ENCODE results near the gene NCAN.

Gene NCAN

DNA sequence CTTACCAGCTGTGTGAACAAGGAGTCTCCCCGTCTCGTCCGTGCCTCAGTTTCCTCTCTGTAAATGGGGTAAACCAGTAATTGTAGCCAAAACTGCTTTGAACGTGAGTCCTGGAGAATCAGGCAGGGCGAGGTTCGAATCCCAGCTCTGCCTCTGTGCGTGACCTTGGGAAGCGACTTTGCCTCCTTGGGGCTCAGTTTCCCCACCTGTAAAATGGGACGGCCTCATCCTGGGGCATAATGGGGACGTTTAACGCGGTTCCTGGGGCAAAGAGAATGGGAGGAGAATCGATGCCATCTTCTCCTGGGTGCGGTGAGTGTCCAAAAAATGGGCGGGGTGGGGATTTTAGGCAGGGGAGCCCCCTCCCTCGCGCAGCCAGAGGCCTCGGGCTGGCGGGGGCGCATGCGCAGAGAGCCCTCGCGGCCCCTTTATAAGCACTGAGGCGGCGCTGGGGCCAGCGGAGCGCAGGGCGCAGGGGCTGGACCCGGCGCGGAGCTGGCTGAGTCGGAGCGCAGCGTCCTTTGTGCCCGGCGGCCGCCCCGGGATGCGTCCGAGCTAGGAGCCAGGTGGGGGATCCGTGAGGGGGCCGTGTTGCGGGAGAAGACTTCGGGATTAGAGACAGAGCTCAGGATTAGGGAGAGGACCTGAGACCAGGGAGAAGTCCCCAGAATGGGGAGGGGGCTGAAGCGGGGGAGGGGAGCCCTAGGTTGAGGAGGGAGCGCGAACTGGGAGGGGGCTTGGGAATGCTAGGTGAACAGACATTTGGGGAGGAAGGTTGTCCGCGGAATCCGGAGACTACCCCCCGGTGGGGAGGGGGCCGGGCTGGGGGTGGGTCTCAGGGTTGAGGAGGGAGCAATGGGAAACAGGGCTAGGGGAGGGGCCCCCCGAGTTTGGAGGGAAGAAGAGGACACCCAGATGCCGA lies at the start of gene NCAN:
Gene NCAN, plus strand, starts transcription at position 460 of the 922 bp plus-strand sequence. CDS start 4,996 bp downstream, outside the sequence.
- TF ChIP-seq, protein P1, sequence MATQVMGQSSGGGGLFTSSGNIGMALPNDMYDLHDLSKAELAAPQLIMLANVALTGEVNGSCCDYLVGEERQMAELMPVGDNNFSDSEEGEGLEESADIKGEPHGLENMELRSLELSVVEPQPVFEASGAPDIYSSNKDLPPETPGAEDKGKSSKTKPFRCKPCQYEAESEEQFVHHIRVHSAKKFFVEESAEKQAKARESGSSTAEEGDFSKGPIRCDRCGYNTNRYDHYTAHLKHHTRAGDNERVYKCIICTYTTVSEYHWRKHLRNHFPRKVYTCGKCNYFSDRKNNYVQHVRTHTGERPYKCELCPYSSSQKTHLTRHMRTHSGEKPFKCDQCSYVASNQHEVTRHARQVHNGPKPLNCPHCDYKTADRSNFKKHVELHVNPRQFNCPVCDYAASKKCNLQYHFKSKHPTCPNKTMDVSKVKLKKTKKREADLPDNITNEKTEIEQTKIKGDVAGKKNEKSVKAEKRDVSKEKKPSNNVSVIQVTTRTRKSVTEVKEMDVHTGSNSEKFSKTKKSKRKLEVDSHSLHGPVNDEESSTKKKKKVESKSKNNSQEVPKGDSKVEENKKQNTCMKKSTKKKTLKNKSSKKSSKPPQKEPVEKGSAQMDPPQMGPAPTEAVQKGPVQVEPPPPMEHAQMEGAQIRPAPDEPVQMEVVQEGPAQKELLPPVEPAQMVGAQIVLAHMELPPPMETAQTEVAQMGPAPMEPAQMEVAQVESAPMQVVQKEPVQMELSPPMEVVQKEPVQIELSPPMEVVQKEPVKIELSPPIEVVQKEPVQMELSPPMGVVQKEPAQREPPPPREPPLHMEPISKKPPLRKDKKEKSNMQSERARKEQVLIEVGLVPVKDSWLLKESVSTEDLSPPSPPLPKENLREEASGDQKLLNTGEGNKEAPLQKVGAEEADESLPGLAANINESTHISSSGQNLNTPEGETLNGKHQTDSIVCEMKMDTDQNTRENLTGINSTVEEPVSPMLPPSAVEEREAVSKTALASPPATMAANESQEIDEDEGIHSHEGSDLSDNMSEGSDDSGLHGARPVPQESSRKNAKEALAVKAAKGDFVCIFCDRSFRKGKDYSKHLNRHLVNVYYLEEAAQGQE (IDR thresholded peaks at IDR 0.05; ENCODE audit: low read depth), result no peak
- TF ChIP-seq ZBTB7A (IDR thresholded peaks at IDR 0.05; ENCODE audit: low read depth), result no peak
- TF ChIP-seq EGR1 (IDR thresholded peaks at IDR 0.05), result no peak
- TF ChIP-seq CEBPB (IDR thresholded peaks at IDR 0.05), result no peak
- TF ChIP-seq NFIC (IDR thresholded peaks at IDR 0.05), result no peak
- no peak for TF ChIP-seq YY1 (IDR thresholded peaks at IDR 0.05; ENCODE audit: low read depth)
- no peak for TF ChIP-seq CREB1 (IDR thresholded peaks at IDR 0.05; ENCODE audit: low read depth)
- TF ChIP-seq TEAD4 (IDR thresholded peaks at IDR 0.05), result no peak
- TF ChIP-seq, protein P2, sequence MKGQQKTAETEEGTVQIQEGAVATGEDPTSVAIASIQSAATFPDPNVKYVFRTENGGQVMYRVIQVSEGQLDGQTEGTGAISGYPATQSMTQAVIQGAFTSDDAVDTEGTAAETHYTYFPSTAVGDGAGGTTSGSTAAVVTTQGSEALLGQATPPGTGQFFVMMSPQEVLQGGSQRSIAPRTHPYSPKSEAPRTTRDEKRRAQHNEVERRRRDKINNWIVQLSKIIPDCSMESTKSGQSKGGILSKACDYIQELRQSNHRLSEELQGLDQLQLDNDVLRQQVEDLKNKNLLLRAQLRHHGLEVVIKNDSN (IDR thresholded peaks at IDR 0.05), result no peak
- TF ChIP-seq FOXM1 (IDR thresholded peaks at IDR 0.05; ENCODE audit: borderline replicate concordance, low read depth), result no peak
- TF ChIP-seq EP300 (IDR thresholded peaks at IDR 0.05; ENCODE audit: borderline replicate concordance), result no peak
- no peak for TF ChIP-seq TAF1 (IDR thresholded peaks at IDR 0.05; ENCODE audit: low read depth)

DNA sequence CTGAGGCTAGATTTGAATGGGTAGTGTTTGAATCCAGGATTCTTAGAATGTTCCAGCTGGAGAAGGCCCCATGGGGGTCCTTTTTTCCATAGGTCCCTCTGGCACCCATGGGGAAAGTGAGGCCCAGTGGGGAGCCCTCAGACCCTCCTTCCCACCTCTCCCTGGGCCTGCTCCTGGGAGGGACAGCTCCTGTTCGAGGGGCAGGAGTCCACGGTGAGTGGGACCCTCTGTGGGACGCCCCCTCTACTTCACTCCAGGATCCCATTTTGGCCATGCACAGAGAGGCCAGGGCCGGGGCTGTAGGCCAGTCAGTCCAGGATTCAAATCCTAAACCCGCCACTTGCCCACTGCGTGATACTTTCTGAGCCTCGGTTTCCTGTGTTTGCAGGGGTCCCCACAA lies 49.3 kb upstream of the NCAN start:
- TF ChIP-seq ZBTB7A (IDR thresholded peaks at IDR 0.05; ENCODE audit: low read depth) (no peak), CEBPB (IDR thresholded peaks at IDR 0.05) (no peak), CREB1 (IDR thresholded peaks at IDR 0.05; ENCODE audit: low read depth) (no peak), EP300 (IDR thresholded peaks at IDR 0.05; ENCODE audit: borderline replicate concordance) (no peak), EGR1 (IDR thresholded peaks at IDR 0.05) (no peak), TAF1 (IDR thresholded peaks at IDR 0.05; ENCODE audit: low read depth) (no peak), FOXM1 (IDR thresholded peaks at IDR 0.05; ENCODE audit: borderline replicate concordance, low read depth) (no peak), NFIC (IDR thresholded peaks at IDR 0.05) (no peak), TCF12 (IDR thresholded peaks at IDR 0.05; ENCODE audit: low read depth) (no peak), YY1 (IDR thresholded peaks at IDR 0.05; ENCODE audit: low read depth) (no peak)
- TF ChIP-seq, protein P1 (IDR thresholded peaks at IDR 0.05; ENCODE audit: low read depth), result no peak
- TF ChIP-seq, protein P3, sequence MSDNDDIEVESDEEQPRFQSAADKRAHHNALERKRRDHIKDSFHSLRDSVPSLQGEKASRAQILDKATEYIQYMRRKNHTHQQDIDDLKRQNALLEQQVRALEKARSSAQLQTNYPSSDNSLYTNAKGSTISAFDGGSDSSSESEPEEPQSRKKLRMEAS (IDR thresholded peaks at IDR 0.05), result no peak
- TF ChIP-seq, protein P2 (IDR thresholded peaks at IDR 0.05), result no peak

DNA sequence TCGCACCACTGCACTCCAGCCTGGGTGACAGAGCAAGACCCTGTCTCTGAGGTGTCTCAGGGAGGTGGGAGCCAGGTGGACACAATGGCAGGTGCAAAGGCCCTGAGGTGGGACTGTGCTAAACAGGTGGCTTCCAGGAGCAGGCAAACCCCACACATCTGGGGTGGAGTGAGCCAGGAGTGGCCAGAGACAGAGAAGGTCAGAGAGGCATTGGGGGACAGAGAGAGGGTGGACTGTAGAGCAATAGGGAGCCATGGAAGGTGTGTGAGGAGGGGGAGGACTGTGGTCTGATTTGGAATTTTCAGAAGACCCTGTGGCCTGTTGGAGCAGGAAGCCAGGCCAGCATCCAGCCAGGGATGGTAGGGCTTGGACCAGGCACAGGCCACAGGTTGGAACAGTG lies 46.4 kb upstream of the NCAN start:
- no peak for TF ChIP-seq ZBTB7A (IDR thresholded peaks at IDR 0.05; ENCODE audit: low read depth)
- TF ChIP-seq EGR1 (IDR thresholded peaks at IDR 0.05), result no peak
- no peak for TF ChIP-seq TEAD4 (IDR thresholded peaks at IDR 0.05)
- TF ChIP-seq CREB1 (IDR thresholded peaks at IDR 0.05; ENCODE audit: low read depth), result no peak
- no peak for TF ChIP-seq YY1 (IDR thresholded peaks at IDR 0.05; ENCODE audit: low read depth)
- TF ChIP-seq FOXM1 (IDR thresholded peaks at IDR 0.05; ENCODE audit: borderline replicate concordance, low read depth), result no peak
- TF ChIP-seq, protein P2 (IDR thresholded peaks at IDR 0.05), result no peak
- no peak for TF ChIP-seq TAF1 (IDR thresholded peaks at IDR 0.05; ENCODE audit: low read depth)
- TF ChIP-seq, protein P1 (IDR thresholded peaks at IDR 0.05; ENCODE audit: low read depth), result no peak
- TF ChIP-seq TCF12 (IDR thresholded peaks at IDR 0.05; ENCODE audit: low read depth), result no peak
- no peak for TF ChIP-seq NFIC (IDR thresholded peaks at IDR 0.05)
- TF ChIP-seq CEBPB (IDR thresholded peaks at IDR 0.05), result no peak
- TF ChIP-seq EP300 (IDR thresholded peaks at IDR 0.05; ENCODE audit: borderline replicate concordance), result no peak
- TF ChIP-seq, protein P3 (IDR thresholded peaks at IDR 0.05), result no peak
- no peak for TF ChIP-seq RAD21 (IDR thresholded peaks at IDR 0.05; ENCODE audit: low read depth)
